ENCODE data around the gene EDN2.

EDN2 gene

GRCh38 chr1:41523071-41523470, 38.6 kb upstream of the EDN2 start:
- no peak overlapping the region for H3K4me3 ChIP-seq
- DNase-seq (ENCODE audit: low spot score), result no peak
- no peak overlapping the region for H3K27ac ChIP-seq
- TF ChIP-seq CTCF (IDR thresholded peaks at IDR 0.05), result no peak

DNA sequence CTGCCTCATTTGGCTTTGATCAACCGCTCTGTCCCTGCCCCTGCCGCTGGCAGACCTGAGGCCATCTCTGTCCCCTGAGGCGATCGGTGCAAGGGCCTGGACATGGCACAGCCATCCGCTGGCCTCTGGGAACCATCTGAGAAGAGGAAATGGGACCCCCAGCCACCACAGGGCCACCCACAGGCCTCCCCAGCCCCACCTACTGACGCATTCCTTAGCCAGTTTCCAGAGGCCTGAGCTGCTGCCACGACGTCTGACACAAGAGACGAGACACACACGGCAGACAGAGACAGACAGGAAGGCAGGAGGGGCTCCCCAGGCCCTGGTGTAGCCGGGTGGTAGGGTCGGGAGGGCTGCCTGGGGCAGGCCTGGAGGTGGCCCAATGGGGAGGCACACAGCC, 37.3 kb upstream of the EDN2 start:
- no peak overlapping the region for H3K27ac ChIP-seq
- no peak overlapping the region for H3K4me3 ChIP-seq
- DNase-seq (ENCODE audit: low spot score), result no peak
- TF ChIP-seq CTCF (IDR thresholded peaks at IDR 0.05), result no peak

- Histone ChIP-seq H3K27ac (no peak overlapping the region), H3K4me3 (no peak overlapping the region)
- TF ChIP-seq CTCF (IDR thresholded peaks at IDR 0.05), result no peak
- DNase-seq (ENCODE audit: low spot score), result no peak
These were observed 36.7 kb upstream of the EDN2 start for GRCh38 chr1:41520951-41521752.

- DNase-seq (ENCODE audit: low spot score), result no peak
These were observed 35.2 kb upstream of the EDN2 start for GRCh38 chr1:41519667-41520066.

DNA sequence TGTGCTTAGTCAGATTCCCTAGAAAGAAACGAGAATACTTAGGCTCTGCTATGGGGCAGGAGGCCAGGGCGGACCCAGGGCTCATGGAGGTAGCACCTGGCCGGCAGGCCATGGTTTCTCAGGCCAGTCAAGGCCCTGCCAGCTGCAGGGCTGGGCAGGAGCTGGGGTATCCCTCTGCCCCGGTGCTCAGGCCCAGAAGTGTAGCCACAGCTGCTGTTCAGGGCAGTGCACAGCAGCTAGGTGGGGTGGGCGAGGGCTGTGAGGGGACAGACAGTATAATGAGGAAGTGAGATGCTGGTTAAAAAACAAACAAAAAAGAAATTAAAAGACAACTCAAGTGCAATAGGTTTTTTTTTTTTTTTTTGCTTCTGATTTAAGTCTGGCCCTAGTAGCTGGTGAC, 34.0 kb upstream of the EDN2 start:
- DNase-seq (ENCODE audit: low spot score), result no peak
- no peak overlapping the region for H3K4me3 ChIP-seq
- H3K27ac ChIP-seq, result no peak overlapping the region
- no peak for TF ChIP-seq CTCF (IDR thresholded peaks at IDR 0.05)

More at GRCh38 chr1:41519667-41520066, 35.2 kb upstream of the EDN2 start:
- no peak overlapping the region for H3K4me3 ChIP-seq
- no peak for TF ChIP-seq CTCF (IDR thresholded peaks at IDR 0.05)
- no peak overlapping the region for H3K27ac ChIP-seq

GRCh38 chr1:41517062-41517438, 32.6 kb upstream of the EDN2 start:
- TF ChIP-seq CTCF (IDR thresholded peaks at IDR 0.05), result no peak
- DNase-seq (ENCODE audit: low spot score), result no peak
- peak overlapping the region; percentile 67 for H3K4me3 ChIP-seq
- no peak overlapping the region for H3K27ac ChIP-seq

Data from coronary artery (tissue), 2 donors.